ENCODE measurements around the gene AUNIP.
A peak's percentile ranks its signal among the peaks of the same experiment; 100 is the strongest.

Gene AUNIP

GRCh38 chr1:25885602-25886001, 26.3 kb upstream of the AUNIP start:
- DNase-seq, result no peak

DNA sequence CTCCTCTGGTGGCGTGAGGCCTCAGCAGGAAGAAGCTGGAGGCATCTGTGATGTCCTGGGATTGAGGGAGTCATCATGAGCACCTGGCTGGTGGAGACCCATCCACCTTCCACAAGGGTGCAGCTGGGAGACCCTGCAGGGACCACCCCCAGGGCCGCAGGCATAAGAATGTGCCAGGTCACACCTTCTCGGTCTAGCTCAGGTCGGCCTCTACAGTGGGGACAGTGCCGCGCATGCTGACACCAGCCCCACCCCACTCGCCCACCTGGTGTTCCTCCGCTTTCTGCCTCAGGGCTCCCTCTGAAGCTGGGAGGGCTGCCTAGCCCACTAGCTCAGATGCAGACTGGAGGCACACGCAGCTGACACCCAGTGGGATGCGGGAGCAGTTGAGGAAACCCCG, 22.0 kb upstream of the AUNIP start:
- DNase-seq, result no peak

GRCh38 chr1:25880518-25880917, 21.3 kb upstream of the AUNIP start:
- no peak for DNase-seq

- no peak for DNase-seq
Measured at GRCh38 chr1:25879675-25880074, 20.4 kb upstream of the AUNIP start.

DNA sequence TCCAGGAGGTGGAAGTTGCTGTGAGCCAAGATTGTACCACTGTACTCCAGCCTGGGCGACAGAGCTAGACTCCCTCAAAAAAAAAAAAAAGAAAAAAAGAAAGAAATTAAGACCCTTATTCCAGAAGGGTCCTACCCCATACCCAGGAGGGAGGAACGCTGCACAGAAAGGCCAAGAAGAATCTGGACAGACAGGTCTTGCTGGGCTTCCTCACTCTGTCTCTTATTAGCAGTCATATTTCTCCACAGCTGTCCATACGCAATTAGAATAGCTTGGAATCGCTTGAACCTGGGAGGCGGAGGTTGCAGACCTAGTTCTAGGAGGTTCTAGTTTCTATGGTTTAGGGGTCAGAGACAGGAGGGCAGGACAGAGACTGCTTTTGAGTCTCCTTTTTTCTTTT, 19.4 kb upstream of the AUNIP start:
- DNase-seq, result no peak

GRCh38 chr1:25877155-25877554, 17.9 kb upstream of the AUNIP start:
- no peak for DNase-seq

DNA sequence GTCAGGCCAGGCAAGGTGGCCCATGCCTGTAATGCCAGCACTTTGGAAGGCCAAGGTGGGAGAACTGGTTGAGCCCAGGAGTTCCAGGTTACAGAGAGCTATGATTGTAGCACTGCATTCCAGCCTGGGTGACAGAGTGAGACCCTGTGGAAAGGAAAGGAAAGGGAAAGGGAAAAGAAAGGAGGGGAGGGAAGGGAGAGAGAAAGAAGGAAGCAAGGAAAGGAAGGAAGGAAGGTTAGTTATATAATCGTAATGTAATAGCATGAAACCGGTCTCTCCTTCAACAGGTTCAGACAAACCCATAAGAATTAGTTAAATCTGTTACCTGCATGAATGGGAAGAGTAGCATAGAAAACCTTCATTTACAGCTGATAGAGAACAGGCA, 17.4 kb upstream of the AUNIP start:
- no peak for DNase-seq

GRCh38 chr1:25875856-25876692, 16.8 kb upstream of the AUNIP start:
- DNase-seq, result no peak

DNA sequence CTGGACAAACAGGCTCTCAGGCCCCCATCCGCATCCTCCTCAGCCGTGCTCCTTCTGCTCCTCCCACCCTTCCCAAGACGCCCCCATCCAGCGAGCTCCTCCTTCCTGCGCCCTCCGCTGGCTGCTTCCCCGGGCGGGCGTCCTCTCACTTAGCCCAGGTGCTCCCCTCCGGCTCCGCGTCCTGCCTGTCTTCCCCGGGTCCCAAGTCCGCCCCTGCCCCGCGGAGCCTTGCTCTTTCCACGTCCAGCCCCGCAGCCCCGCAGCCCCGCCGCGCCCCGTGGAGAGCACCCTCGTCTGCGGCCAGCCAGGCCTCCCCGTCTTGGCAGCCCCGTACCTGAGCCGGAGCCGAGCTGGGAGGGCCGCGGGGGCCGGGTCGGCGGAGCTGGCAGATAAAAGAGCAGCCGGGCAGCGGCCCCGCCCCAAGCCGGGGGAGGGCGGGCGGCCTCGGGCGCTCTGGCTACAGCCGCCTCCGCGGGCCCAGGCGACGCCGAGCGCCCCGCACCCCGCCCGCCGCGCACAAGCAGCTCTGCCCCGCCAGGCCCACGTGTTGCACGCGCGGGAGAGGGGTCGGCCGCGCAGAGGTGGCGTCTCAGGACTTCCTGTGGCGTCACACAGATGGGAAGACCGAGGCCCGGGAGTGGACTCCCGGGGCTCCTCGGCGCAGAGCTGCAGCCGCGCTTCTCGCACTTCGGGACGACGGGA, 16.0 kb upstream of the AUNIP start, which contains the start of gene PAQR7:
PAQR7 (minus strand) TSS at position 555 of the 702 bp plus-strand sequence. CDS start 11,869 bp downstream, outside the sequence.
- peak; percentile 47 to 84 (median 69) for DNase-seq

- no peak for DNase-seq
Measured at GRCh38 chr1:25874635-25875153, 15.4 kb upstream of the AUNIP start.

- DNase-seq, result no peak
Measured at GRCh38 chr1:25874209-25874608, 15.0 kb upstream of the AUNIP start.

- DNase-seq, result no peak
Measured at GRCh38 chr1:25873120-25873519, 13.9 kb upstream of the AUNIP start.

- DNase-seq, result peak in 1 of 3 donors; percentile 30
Measured at GRCh38 chr1:25872713-25873112, 13.5 kb upstream of the AUNIP start.

- DNase-seq, result no peak
Measured at GRCh38 chr1:25871704-25872494, 12.6 kb upstream of the AUNIP start.

DNA sequence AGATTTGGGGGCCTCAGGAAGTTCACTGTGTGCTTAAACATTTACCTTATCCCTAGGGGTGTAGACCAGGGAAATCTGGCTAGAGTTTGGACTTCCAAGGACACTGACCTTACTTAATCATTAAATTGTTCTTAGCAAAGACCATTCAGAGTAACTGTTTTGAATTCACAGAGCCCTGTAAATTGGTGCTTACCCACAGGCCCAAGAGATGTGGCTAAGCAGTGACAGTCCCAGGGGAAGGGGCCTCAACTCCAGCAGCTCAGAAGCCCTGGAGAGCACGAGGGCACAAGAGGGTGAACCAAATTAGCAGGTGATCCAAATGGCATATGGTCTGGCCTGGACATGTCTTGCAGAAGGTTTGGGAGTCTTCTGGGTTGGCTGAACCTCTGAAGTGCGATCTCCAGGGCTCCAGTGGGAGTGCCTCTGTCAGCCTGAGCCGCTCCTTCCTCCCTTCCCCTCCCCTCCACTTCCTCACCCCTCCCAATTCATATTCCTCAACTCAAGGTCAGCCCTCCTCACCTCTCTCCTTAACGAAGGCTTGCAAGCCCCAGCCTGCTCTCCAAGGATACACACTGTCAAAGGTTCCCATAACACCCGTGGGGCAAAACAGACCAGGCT, 11.9 kb upstream of the AUNIP start:
- peak in 2 of 3 donors; percentile 13 to 23 for DNase-seq

DNA sequence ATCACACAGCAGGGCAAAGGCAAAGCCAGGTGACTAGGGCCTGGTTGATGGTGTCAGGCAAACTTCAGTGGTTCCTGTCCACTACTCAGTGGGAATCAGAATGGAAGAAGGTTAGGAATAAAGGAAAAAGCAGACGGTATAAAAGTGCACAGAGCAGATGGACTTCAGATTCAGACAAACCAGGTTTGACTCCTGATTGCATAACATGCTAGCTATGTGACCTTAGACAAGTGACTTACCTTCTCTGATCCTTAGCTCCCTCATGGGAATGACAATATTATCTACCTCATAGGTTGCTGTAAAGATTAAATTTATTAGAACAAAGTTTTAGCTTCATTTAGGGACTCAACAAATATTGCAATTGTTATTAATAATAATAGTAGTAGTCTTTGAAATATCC, 11.4 kb upstream of the AUNIP start:
- no peak for DNase-seq

DNA sequence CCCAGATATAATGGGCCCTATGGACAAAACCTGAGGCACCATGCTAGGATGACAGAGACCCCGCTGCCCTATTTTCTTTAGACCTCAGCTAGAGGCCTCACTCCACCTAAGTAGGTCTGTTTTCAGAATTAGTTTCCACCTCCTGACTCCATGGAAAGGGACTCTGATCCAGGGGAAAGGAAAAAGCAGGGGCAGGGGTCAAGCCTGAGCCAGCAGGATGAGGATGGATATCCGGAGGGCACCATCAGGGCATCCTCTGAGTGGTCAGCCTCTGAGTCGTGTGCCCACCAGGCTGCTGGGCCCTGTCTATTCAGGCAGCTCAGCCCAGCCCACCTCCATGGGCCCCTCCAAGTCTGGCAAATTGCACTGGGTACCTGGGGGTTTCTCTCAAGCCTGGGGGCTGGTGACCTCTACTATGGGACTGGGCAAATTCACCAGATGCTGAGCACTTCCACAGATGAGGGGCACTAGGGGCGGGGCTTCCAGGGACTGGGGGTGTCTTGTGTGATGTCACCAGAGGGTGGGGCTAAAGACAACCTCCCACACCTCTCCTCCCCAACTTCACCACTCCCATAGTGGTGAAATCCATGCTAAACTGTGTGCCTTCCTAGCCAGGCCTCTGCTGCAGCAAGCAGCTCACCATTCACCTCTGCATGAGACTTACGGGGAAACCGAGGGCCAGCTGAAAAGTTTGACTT, 10.8 kb upstream of the AUNIP start:
- peak in 1 of 3 donors; percentile 14 for DNase-seq

DNA sequence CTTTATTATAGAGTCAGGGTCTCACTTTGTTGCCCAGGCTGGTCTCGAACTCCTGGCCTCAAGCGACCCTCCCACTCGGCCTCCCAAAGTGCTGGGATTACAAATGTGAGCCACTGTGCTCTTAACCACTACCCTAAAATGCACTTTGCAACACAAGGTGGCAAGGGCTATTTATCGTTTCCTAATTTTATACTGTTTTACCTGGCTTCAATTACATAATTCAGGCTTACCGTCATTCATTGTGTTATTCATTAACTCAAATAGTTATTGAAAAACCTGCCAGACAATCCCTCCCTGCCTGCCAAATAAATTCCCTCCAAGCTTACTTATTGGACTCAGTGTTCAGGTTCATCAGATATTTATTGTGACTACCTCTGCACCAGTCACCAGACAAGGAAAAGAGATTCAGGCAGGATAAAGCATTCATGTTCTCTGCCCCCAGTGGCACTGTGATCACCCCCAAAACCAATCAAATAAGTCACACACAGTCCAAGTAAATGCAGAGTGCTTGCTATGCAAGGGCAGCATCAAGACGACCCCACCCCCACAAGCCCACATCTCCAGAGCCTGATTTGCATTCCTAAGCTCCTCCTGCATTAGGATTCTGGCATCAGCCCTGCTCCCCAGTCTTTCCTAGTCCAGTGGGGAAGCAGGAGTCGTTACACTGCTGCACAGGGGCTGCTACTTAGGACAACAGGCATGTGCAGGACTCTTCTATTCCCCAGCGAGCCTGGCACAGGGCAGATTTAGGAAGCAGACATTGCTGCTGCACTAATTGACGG, 8.1 kb upstream of the AUNIP start:
- no peak for DNase-seq

- no peak for DNase-seq
Measured at GRCh38 chr1:25866288-25866687, 7.0 kb upstream of the AUNIP start.

DNA sequence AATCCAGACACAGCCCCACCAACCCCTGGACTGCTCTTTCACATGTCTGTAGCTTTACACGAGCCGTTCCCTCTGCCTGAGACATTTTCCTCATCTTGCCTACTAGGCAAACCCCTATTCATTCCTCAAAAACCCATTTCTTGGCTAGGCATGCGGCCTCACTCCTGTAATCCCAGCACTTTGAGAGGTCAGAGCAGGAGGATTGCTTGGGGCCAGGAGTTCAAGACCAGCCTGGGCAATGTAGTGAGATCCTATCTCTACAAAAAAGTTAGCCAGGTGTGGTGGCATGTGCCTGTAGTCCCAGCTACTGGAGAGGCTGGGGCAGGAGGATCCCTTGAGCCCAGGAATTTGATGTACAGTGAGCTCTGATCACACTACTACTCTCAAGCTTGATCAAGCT, 5.2 kb upstream of the AUNIP start:
- no peak for DNase-seq

All from suppressor macrophage treated with lipopolysaccharide for 1 hour (primary cell).